GM23248 (cell line): Measurements from ENCODE around the gene ODAD4. TPM values are rescaled to one million over a fixed set of nuclear protein-coding genes. Genes with fewer than 3 reads are reported as not detected.

ENCODE experiments used
- DNase-seq: peaks from one replicate; pipeline ENCODE4 v3.0.0-alpha.2; 2015
- H2AFZ ChIP-seq: fragments of 200-600 bp; sonication (generic); 2 replicates; pipeline ENCODE4 v1.6.1; 2016; ENCODE audit warnings: antibody characterized with exemption
- H3F3A ChIP-seq: fragments of 200-600 bp; sonication (generic); 2 replicates; pipeline ENCODE4 v1.6.1; 2016; ENCODE audit warnings: mild to moderate bottlenecking, antibody characterized with exemption, mixed run types; ENCODE audit not compliant: insufficient read depth
- H3K27ac ChIP-seq: fragments of 200-600 bp; sonication (generic); 2 replicates; pipeline ENCODE4 v1.5.1; 2016; ENCODE audit warnings: mild to moderate bottlenecking
- H3K27me3 ChIP-seq: fragments of 200-600 bp; sonication (generic); replicated peaks from 2 replicates; pipeline ENCODE4 v1.6.1; 2016; ENCODE audit warnings: mild to moderate bottlenecking; ENCODE audit not compliant: insufficient read depth
- H3K36me3 ChIP-seq: fragments of 200-600 bp; sonication (generic); 2 replicates; pipeline ENCODE4 v1.6.1; 2016; ENCODE audit warnings: low read depth, mild to moderate bottlenecking
- H3K4me1 ChIP-seq: fragments of 200-600 bp; sonication (generic); 2 replicates; pipeline ENCODE4 v1.6.1; 2016; ENCODE audit warnings: mild to moderate bottlenecking; ENCODE audit not compliant: insufficient read depth
- H3K4me2 ChIP-seq: fragments of 200-600 bp; sonication (generic); one replicate; pipeline ENCODE4 v1.6.1; 2016; ENCODE audit warnings: mild to moderate bottlenecking; ENCODE audit not compliant: unreplicated experiment
- H3K4me3 ChIP-seq: fragments of 200-600 bp; sonication (generic); 2 replicates; pipeline ENCODE4 v1.5.1; 2016; ENCODE audit warnings: mild to moderate bottlenecking
- H3K79me2 ChIP-seq: fragments of 200-600 bp; sonication (generic); 2 replicates; pipeline ENCODE4 v1.6.1; 2016; ENCODE audit warnings: mild to moderate bottlenecking; ENCODE audit not compliant: insufficient read depth
- H3K9ac ChIP-seq: fragments of 200-600 bp; sonication (generic); 2 replicates; pipeline ENCODE4 v1.6.1; 2016; ENCODE audit warnings: mild to moderate bottlenecking
- H3K9me2 ChIP-seq: fragments of 200-600 bp; sonication (generic); 2 replicates; pipeline ENCODE4 v1.6.1; 2016; ENCODE audit warnings: mixed run types, mild to moderate bottlenecking, moderate library complexity; ENCODE audit not compliant: insufficient read depth
- H3K9me3 ChIP-seq: fragments of 200-600 bp; sonication (generic); one replicate; pipeline ENCODE4 v1.6.1; 2017; ENCODE audit warnings: low read depth
- H4K20me1 ChIP-seq: fragments of 200-600 bp; sonication (generic); 2 replicates; pipeline ENCODE4 v1.6.0; 2016; ENCODE audit not compliant: insufficient read depth
- EZH2 ChIP-seq: fragments of 200-600 bp; sonication (generic); IDR thresholded peaks from 2 replicates; pipeline ENCODE4 v1.6.1; 2018; ENCODE audit warnings: antibody characterized with exemption, mild to moderate bottlenecking; ENCODE audit not compliant: insufficient read depth, poor library complexity, severe bottlenecking
- EZH2phosphoT487 ChIP-seq: fragments of 200-600 bp; sonication (generic); IDR thresholded peaks from 2 replicates; pipeline ENCODE4 v1.6.1; 2018; ENCODE audit warnings: antibody characterized with exemption, moderate library complexity, mild to moderate bottlenecking, low read depth; ENCODE audit not compliant: insufficient read depth
- WGBS, 2 experiments: methylation state at CpG; one replicate each; pipeline ENCODE4 v1.1.6; 2015 to 2017; ENCODE audit warnings: low lambda C conversion rate in 2 of 2, low coverage in 1 of 2; ENCODE audit errors: missing lambda C conversion rate in 2 of 2; 5-methylcytosine and 5-hydroxymethylcytosine counted together
- in situ Hi-C: fragments of 300-500 bp; cut with MboI; formaldehyde crosslinking; loops from 2 replicates; pipeline ENCODE4 v1.15.0; 2020
- polyA plus RNA-seq: library from polyadenylated mRNA; unstranded; fragments of >200 nt; fragmentation: Nextera tagmentation; extraction: Ambion mirVana; gene quantifications from 2 replicates; pipeline ENCODE4 v1.2.1, GENCODE V29; 2016
- total RNA-seq: library from RNA; depleted of rRNA; stranded (reverse); fragments of >200 nt; shearing (Covaris generic); gene quantifications from 2 replicates; pipeline ENCODE4 v1.2.3, GENCODE V29; 2014

ODAD4 gene
- total and polyA plus RNA-seq, 2 experiments from 2014 or later, result 0.54 to 1.4 TPM

- H3K9ac ChIP-seq, result peak overlapping the region; percentile 95
- no peaks in the 10 kb centered on the region for H3K9me3 ChIP-seq
- peaks cover 4% of the 10 kb centered on the region; the same call in 1 of the 2 replicates for H3K36me3 ChIP-seq
- peaks cover 9% of the 10 kb centered on the region for H3F3A ChIP-seq
- no peaks in the 10 kb centered on the region for H3K9me2 ChIP-seq
- H3K27ac ChIP-seq, result peak overlapping the region; percentile 69
- H4K20me1 ChIP-seq, result no peaks in the 10 kb centered on the region
- H3K4me1 ChIP-seq, result peaks cover 13% of the 10 kb centered on the region
- peak; percentile 79 for DNase-seq
- WGBS, 2 experiments, result 10 to 11% methylated on average over 17 to 18 of the region's 18 CpGs
- H3K27me3 ChIP-seq, result no peaks in the 10 kb centered on the region
- TF ChIP-seq EZH2phosphoT487, result no peak
- no peak for TF ChIP-seq EZH2
- in situ Hi-C loops, result loop anchor here (10.0 kb wide), 1 partner anchor 149 kb away; the partner anchor contains the start of gene DHX58
- peaks cover 42% of the 10 kb centered on the region for H3K79me2 ChIP-seq
- H3K4me3 ChIP-seq, result peak overlapping the region; percentile 88
- peak overlapping the region; percentile 92 for H3K4me2 ChIP-seq
- peak overlapping the region; percentile 87 for H2AFZ ChIP-seq
These were observed 35.5 kb downstream of the ODAD4 start for GRCh38 chr17:41965694-41966462.

DNA sequence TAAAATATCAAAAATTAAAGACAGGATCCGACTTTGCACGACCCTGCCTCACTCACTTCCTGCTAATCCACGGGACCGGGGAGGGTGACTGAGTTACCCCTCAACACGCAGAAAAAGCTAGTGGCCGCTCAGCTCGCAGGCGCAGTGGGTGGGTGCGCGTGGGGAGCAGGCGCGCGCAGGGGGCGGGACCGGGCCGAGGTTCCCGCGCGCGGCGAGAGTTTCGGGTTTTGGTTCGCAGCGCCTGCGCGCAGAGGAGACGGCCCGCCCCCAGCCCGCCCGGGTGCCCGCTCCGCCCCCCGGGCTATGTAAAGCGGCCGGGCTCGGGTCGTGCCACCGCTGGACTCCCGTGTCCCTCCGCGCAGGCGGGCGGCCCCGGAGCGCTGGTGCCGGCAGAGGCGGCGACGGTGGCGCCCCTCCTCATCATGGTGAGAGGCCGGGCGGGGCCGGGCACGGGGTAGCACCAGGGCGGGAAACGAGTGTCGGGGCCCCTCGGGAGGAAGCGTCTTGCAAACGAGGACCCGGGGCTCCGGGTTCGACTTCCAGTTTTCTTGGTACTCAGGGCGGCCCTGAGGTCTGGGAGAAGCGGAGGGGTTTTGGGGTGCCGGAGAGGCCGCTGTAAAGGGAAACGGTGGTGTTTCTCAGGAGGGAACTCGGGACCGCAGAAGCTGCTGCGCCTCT is 36.2 kb downstream of the ODAD4 start, which contains the start of gene CNP:
Gene CNP, plus strand, starts transcription at position 333 of the 678 bp plus-strand sequence. Its CDS starts 90 bp downstream, at position 423.
- H2AFZ ChIP-seq, result peak within 1 kb of the TSS; percentile 87
- peak; percentile 98 for DNase-seq
- H3K9ac ChIP-seq, result peak within 1 kb of the TSS; percentile 95
- TF ChIP-seq EZH2, result no peak
- TF ChIP-seq EZH2phosphoT487, result no peak
- peak within 1 kb of the TSS; percentile 77 for H3K27ac ChIP-seq
- H3K9me2 ChIP-seq, result no peaks in the 10 kb centered on the region
- H3K79me2 ChIP-seq, result peaks cover 50% of the 10 kb centered on the region
- peak within 1 kb of the TSS; percentile 92 for H3K4me2 ChIP-seq
- 2% methylated on average over 24 to 71 of the region's 71 CpGs for WGBS, 2 experiments
- no peaks in the 10 kb centered on the region for H4K20me1 ChIP-seq
- H3K27me3 ChIP-seq, result no peaks in the 10 kb centered on the region
- in situ Hi-C loops, result loop anchor here (10.0 kb wide), 1 partner anchor 148 kb away; the partner anchor contains the start of gene DHX58
- peaks cover 4% of the 10 kb centered on the region; the same call in 1 of the 2 replicates for H3K36me3 ChIP-seq
- peaks cover 9% of the 10 kb centered on the region for H3F3A ChIP-seq
- no peaks in the 10 kb centered on the region for H3K9me3 ChIP-seq
- H3K4me3 ChIP-seq, result peak within 1 kb of the TSS; percentile 88
- H3K4me1 ChIP-seq, result peaks cover 13% of the 10 kb centered on the region

DNA sequence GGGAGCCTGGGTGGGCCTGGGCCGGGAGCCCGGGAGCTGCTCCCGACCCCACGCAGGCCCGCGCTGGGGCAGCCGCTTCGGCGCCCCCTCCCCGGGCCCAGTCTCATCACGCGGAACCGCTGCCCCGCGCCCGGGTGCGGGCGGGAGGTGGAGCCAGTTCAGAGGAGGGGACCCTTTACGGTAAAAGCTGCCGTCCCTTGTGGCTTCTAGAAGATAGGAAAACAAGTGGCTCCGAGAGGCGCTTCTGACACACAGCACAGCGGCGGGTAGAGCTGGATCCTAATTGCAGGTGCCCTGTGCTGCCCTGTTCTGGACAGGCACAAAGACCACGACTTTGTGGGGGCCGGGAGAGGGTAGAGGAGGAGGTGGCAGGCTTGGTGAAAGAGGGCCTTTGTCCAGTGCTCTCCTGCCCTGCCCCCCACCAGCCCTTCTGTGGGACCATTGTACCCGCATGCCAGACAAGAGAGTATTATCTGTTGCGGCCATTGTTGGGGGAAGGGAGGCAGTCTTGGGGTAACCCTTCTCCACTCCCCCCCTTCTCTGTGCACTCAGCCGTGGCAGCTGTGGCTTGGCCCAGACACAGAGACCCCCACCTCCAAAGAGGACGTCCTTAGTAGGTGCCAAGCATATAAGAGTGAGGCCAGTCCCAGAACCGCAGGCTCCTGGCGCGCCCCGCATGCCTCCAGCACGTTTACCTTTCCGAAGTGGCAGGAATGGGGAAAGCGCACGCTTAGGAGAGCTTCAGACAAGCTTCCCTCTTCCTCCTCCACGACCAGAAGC is 36.9 kb downstream of the ODAD4 start:
- H3K27me3 ChIP-seq, result no peaks in the 10 kb centered on the region
- peaks cover 4% of the 10 kb centered on the region; the same call in 1 of the 2 replicates for H3K36me3 ChIP-seq
- H2AFZ ChIP-seq, result peak overlapping the region; percentile 81
- 18 to 27% methylated on average over 25 to 39 of the region's 39 CpGs for WGBS, 2 experiments
- TF ChIP-seq EZH2, result no peak
- TF ChIP-seq EZH2phosphoT487, result no peak
- H3K4me3 ChIP-seq, result peak overlapping the region; percentile 88
- H3K27ac ChIP-seq, result peak overlapping the region; percentile 77
- peak overlapping the region; percentile 71 for H3K4me2 ChIP-seq
- H3K9ac ChIP-seq, result peak overlapping the region; percentile 95
- H3F3A ChIP-seq, result peaks cover 9% of the 10 kb centered on the region
- H3K79me2 ChIP-seq, result peaks cover 57% of the 10 kb centered on the region
- no peaks in the 10 kb centered on the region for H4K20me1 ChIP-seq
- peak; percentile 58 for DNase-seq
- in situ Hi-C loops, result loop anchor here (10.0 kb wide), 1 partner anchor 147 kb away; the partner anchor contains the start of gene DHX58
- H3K9me2 ChIP-seq, result no peaks in the 10 kb centered on the region
- peaks cover 13% of the 10 kb centered on the region for H3K4me1 ChIP-seq
- H3K9me3 ChIP-seq, result no peaks in the 10 kb centered on the region
